Naive thymus-derived CD8-positive, alpha-beta T cell (primary cell): ENCODE measurements around the gene ALDH1A1. TPM values are rescaled to one million over a fixed set of nuclear protein-coding genes. Genes with fewer than 3 reads are reported as not detected.

ENCODE experiments used
- ATAC-seq, 2 donors: fragments of 150-1000 bp; cut with Tn5 transposase in 1 of 2; sonication (Bioruptor Pico), chemical (Tn5 transposase) in 1 of 2; 1 replicate in 1 of 2; 2 replicates in 1 of 2; pipeline ENCODE4 v1.10.0; 2021; ENCODE audit warnings: mild to moderate bottlenecking in 2 of 2, moderate library complexity in 2 of 2
- POLR2A ChIA-PET: fragments of 350-600 bp; sonication (Branson Sonifier 250); formaldehyde crosslinking; loops from one replicate; lab custom pipeline; 2021; ENCODE audit warnings: antibody characterized with exemption; lab: Charles Lee
- DNase-seq, 10 donors: peaks; one replicate each; pipeline versions ENCODE4 v3.0.0 to v3.0.0-alpha.2; 2020 to 2022
- H3K27ac Mint-ChIP-seq, 10 donors: one replicate each; pipeline ENCODE4 v1.8.0; 2020 to 2022; ENCODE audit warnings: mild to moderate bottlenecking in 10 of 10, mixed read lengths in 10 of 10, moderate library complexity in 4 of 10, inconsistent platforms in 1 of 10
- H3K27me3 Mint-ChIP-seq, 5 donors: one replicate each; pipeline ENCODE4 v1.8.0; 2021 to 2022; ENCODE audit warnings: mixed read lengths in 5 of 5
- H3K36me3 Mint-ChIP-seq, 3 donors: one replicate each; pipeline ENCODE4 v1.8.0; 2020 to 2022; ENCODE audit warnings: mixed read lengths in 3 of 3, mild to moderate bottlenecking in 2 of 3, inconsistent platforms in 1 of 3
- H3K4me1 Mint-ChIP-seq, 4 donors: one replicate each; pipeline ENCODE4 v1.8.0; 2021 to 2022; ENCODE audit warnings: mixed read lengths in 4 of 4
- H3K4me3 Mint-ChIP-seq, 10 donors: one replicate each; pipeline ENCODE4 v1.8.0; 2020 to 2022; ENCODE audit warnings: mild to moderate bottlenecking in 10 of 10, mixed read lengths in 10 of 10, moderate library complexity in 6 of 10, inconsistent platforms in 1 of 10
- H3K9me3 Mint-ChIP-seq, 9 donors: one replicate each; pipeline ENCODE4 v1.8.0; 2020 to 2022; ENCODE audit warnings: mixed read lengths in 9 of 9, mild to moderate bottlenecking in 3 of 9, inconsistent platforms in 1 of 9, moderate library complexity in 1 of 9
- polyA plus RNA-seq, 3 donors: library from polyadenylated mRNA; unstranded; fragments of 300-500 nt; fragmentation: Illumina TruSeq; gene quantifications; one replicate each; pipeline ENCODE4 v1.2.3, GENCODE V29; 2021
- total RNA-seq, 8 experiments: library from RNA in 2 of 8; stranded (reverse) in 2 of 8; gene quantifications; one replicate each; pipeline ENCODE4 v1.2.3 and lab custom pipeline; 2021 to 2026

ALDH1A1 gene
- total and polyA plus RNA-seq, 5 experiments from 2014 or later = 0.11 to 0.30 (median 0.23) TPM; not detected in 2

GRCh38 chr9:72905514-72906480, 47.1 kb downstream of the ALDH1A1 start:
- H3K9me3 Mint-ChIP-seq = no peaks in the 10 kb centered on the region
- ATAC-seq (no peak), DNase-seq (no peak)
- POLR2A ChIA-PET = no interaction called here
- H3K27me3 Mint-ChIP-seq = peaks cover 0 to 16% (median 3%) of the 10 kb centered on the region in 5 donors
- H3K4me1 Mint-ChIP-seq = no peaks in the 10 kb centered on the region
- no peaks in the 10 kb centered on the region for H3K36me3 Mint-ChIP-seq
- no peak overlapping the region for H3K4me3 Mint-ChIP-seq
- H3K27ac Mint-ChIP-seq = no peak overlapping the region

- Mint-ChIP-seq H3K4me3 (no peak overlapping the region), H3K36me3 (no peaks in the 10 kb centered on the region), H3K27ac (no peak overlapping the region), H3K4me1 (no peaks in the 10 kb centered on the region), H3K9me3 (no peaks in the 10 kb centered on the region), H3K27me3 (peaks cover 0 to 16% (median 3%) of the 10 kb centered on the region in 5 donors)
- DNase-seq (no peak), ATAC-seq (no peak)
- POLR2A ChIA-PET = no interaction called here
These were observed 48.4 kb downstream of the ALDH1A1 start for GRCh38 chr9:72904267-72905093.

GRCh38 chr9:72903103-72903502, 49.8 kb downstream of the ALDH1A1 start:
- no peak for DNase-seq
- no peak for ATAC-seq
- H3K4me3 Mint-ChIP-seq = no peak overlapping the region
- H3K4me1 Mint-ChIP-seq = no peaks in the 10 kb centered on the region
- POLR2A ChIA-PET = no interaction called here
- peaks cover 0 to 16% (median 0%) of the 10 kb centered on the region in 5 donors for H3K27me3 Mint-ChIP-seq
- no peaks in the 10 kb centered on the region for H3K9me3 Mint-ChIP-seq
- H3K27ac Mint-ChIP-seq = no peak overlapping the region
- no peaks in the 10 kb centered on the region for H3K36me3 Mint-ChIP-seq

GRCh38 chr9:72902268-72902667, 50.6 kb downstream of the ALDH1A1 start:
- H3K4me1 Mint-ChIP-seq = no peaks in the 10 kb centered on the region
- no peaks in the 10 kb centered on the region for H3K9me3 Mint-ChIP-seq
- no peak overlapping the region for H3K27ac Mint-ChIP-seq
- no peak overlapping the region for H3K4me3 Mint-ChIP-seq
- POLR2A ChIA-PET = no interaction called here
- no peaks in the 10 kb centered on the region for H3K36me3 Mint-ChIP-seq
- peaks cover 0 to 16% (median 0%) of the 10 kb centered on the region in 5 donors for H3K27me3 Mint-ChIP-seq
- no peak for DNase-seq
- ATAC-seq = no peak

GRCh38 chr9:72899734-72900477, 52.9 kb downstream of the ALDH1A1 start:
- Mint-ChIP-seq H3K36me3 (no peaks in the 10 kb centered on the region), H3K4me3 (no peak overlapping the region), H3K9me3 (no peaks in the 10 kb centered on the region), H3K27ac (no peak overlapping the region), H3K27me3 (peaks cover 0 to 16% (median 2%) of the 10 kb centered on the region in 5 donors), H3K4me1 (no peaks in the 10 kb centered on the region)
- ATAC-seq (no peak), DNase-seq (no peak)
- POLR2A ChIA-PET = no interaction called here

- Mint-ChIP-seq H3K9me3 (no peaks in the 10 kb centered on the region), H3K4me1 (no peaks in the 10 kb centered on the region), H3K4me3 (no peak overlapping the region), H3K27ac (no peak overlapping the region), H3K36me3 (no peaks in the 10 kb centered on the region), H3K27me3 (peaks cover 0 to 8% (median 2%) of the 10 kb centered on the region in 5 donors)
- ATAC-seq (no peak), DNase-seq (no peak)
- POLR2A ChIA-PET = no interaction called here
These were observed 53.8 kb downstream of the ALDH1A1 start for GRCh38 chr9:72898784-72899733.

GRCh38 chr9:72898360-72898759, 54.5 kb downstream of the ALDH1A1 start:
- H3K9me3 Mint-ChIP-seq = no peaks in the 10 kb centered on the region
- H3K4me3 Mint-ChIP-seq = no peak overlapping the region

GRCh38 chr9:72897069-72897649, 55.7 kb downstream of the ALDH1A1 start:
- DNase-seq (no peak), ATAC-seq (no peak)
- Mint-ChIP-seq H3K36me3 (no peaks in the 10 kb centered on the region), H3K9me3 (no peaks in the 10 kb centered on the region), H3K27me3 (peaks cover 0 to 7% (median 1%) of the 10 kb centered on the region in 5 donors), H3K4me3 (no peak overlapping the region), H3K27ac (no peak overlapping the region), H3K4me1 (no peaks in the 10 kb centered on the region)
- POLR2A ChIA-PET = no interaction called here

More at GRCh38 chr9:72898360-72898759, 54.5 kb downstream of the ALDH1A1 start:
- Mint-ChIP-seq H3K27ac (no peak overlapping the region), H3K27me3 (peaks cover 0 to 7% (median 1%) of the 10 kb centered on the region in 5 donors), H3K4me1 (no peaks in the 10 kb centered on the region), H3K36me3 (no peaks in the 10 kb centered on the region)
- DNase-seq (no peak), ATAC-seq (no peak)
- POLR2A ChIA-PET = no interaction called here

- Mint-ChIP-seq H3K27ac (no peak overlapping the region), H3K4me3 (no peak overlapping the region), H3K4me1 (no peaks in the 10 kb centered on the region), H3K36me3 (no peaks in the 10 kb centered on the region), H3K27me3 (peaks cover 0 to 7% (median 2%) of the 10 kb centered on the region in 5 donors), H3K9me3 (no peaks in the 10 kb centered on the region)
- DNase-seq (no peak), ATAC-seq (no peak)
- POLR2A ChIA-PET = no interaction called here
These were observed 56.4 kb downstream of the ALDH1A1 start for GRCh38 chr9:72896439-72896838.

GRCh38 chr9:72895122-72895521, 57.7 kb downstream of the ALDH1A1 start:
- POLR2A ChIA-PET = no interaction called here
- no peaks in the 10 kb centered on the region for H3K4me1 Mint-ChIP-seq
- no peaks in the 10 kb centered on the region for H3K9me3 Mint-ChIP-seq
- H3K36me3 Mint-ChIP-seq = no peaks in the 10 kb centered on the region
- H3K27me3 Mint-ChIP-seq = peaks cover 0 to 7% (median 2%) of the 10 kb centered on the region in 5 donors
- ATAC-seq (no peak), DNase-seq (no peak)
- no peak overlapping the region for H3K27ac Mint-ChIP-seq
- no peak overlapping the region for H3K4me3 Mint-ChIP-seq

- H3K27ac Mint-ChIP-seq = no peak overlapping the region
- H3K4me3 Mint-ChIP-seq = no peak overlapping the region
- no peaks in the 10 kb centered on the region for H3K4me1 Mint-ChIP-seq
- no peaks in the 10 kb centered on the region for H3K9me3 Mint-ChIP-seq
- peaks cover 0 to 13% (median 3%) of the 10 kb centered on the region in 5 donors for H3K27me3 Mint-ChIP-seq
- POLR2A ChIA-PET = no interaction called here
- ATAC-seq (no peak), DNase-seq (no peak)
- no peaks in the 10 kb centered on the region for H3K36me3 Mint-ChIP-seq
These were observed 58.5 kb downstream of the ALDH1A1 start for GRCh38 chr9:72894342-72894741.
